HEK293 (cell line): Measurements from ENCODE around the gene PAFAH1B2.

Experiments
- CTCF ChIA-PET: fragments of 350-600 bp; formaldehyde crosslinking; extraction: SDS; loops from one replicate; lab custom pipeline; 2021; ENCODE audit warnings: antibody characterized with exemption; lab: Yijun Ruan, JAX
- POLR2A ChIA-PET: fragments of 300-600 bp; formaldehyde crosslinking; extraction: SDS; loops from one replicate; lab custom pipeline; 2020; ENCODE audit warnings: antibody characterized with exemption, inconsistent platforms; lab: Yijun Ruan, JAX
- H3K27ac ChIP-seq: fragments of 200-500 bp; sonication (Bioruptor generic); 2 replicates; pipeline ENCODE4 v1.5.1; 2014; ENCODE audit warnings: low read depth, low read length, control low read depth, inconsistent platforms; ENCODE audit errors: extremely low read depth
- H3K36me3 ChIP-seq, 2 experiments: fragments of 200-500 bp in 1 of 2; sonication (Bioruptor generic) in 1 of 2; 1 replicate in 1 of 2; 2 replicates in 1 of 2; pipeline ENCODE4 v1.5.1; 2014 to 2017; ENCODE audit warnings: inconsistent platforms in 2 of 2, low read length in 2 of 2; ENCODE audit not compliant: control insufficient read depth in 2 of 2, insufficient read depth in 1 of 2
- H3K4me1 ChIP-seq: fragments of 200-500 bp; sonication (Bioruptor generic); 2 replicates; pipeline ENCODE4 v1.5.1; 2014; ENCODE audit warnings: mild to moderate bottlenecking, low read length, inconsistent platforms; ENCODE audit not compliant: control insufficient read depth, insufficient read depth
- H3K4me3 ChIP-seq: 2 replicates; pipeline ENCODE4 v1.5.1; 2011; ENCODE audit warnings: low read depth, mild to moderate bottlenecking, control low read depth, low read length, moderate library complexity
- H3K9me3 ChIP-seq: fragments of 200-500 bp; sonication (Bioruptor generic); 2 replicates; pipeline ENCODE4 v1.5.1; 2014; ENCODE audit warnings: low read depth, low read length, inconsistent platforms; ENCODE audit not compliant: control insufficient read depth, insufficient read depth
- FEZF1 ChIP-seq: fragments of 450-650 bp; formaldehyde crosslinking; IDR thresholded peaks from 2 replicates; pipeline ENCODE4 v1.5.1; 2016; ENCODE audit warnings: missing biosample characterization, missing genetic modification characterization
- GFI1B ChIP-seq: fragments of 450-650 bp; formaldehyde crosslinking; IDR thresholded peaks from 2 replicates; pipeline ENCODE4 v1.5.1; 2016; ENCODE audit warnings: missing biosample characterization, missing genetic modification characterization
- HOXD13 ChIP-seq: sonication (generic); formaldehyde crosslinking; IDR thresholded peaks from 2 replicates; pipeline ENCODE4 v1.8.0; 2022; ENCODE audit warnings: missing genetic modification reagents, borderline replicate concordance
- OVOL3 ChIP-seq: fragments of 450-650 bp; formaldehyde crosslinking; IDR thresholded peaks from 2 replicates; pipeline ENCODE4 v1.5.1; 2016; ENCODE audit warnings: missing biosample characterization, missing genetic modification characterization
- PRDM1 ChIP-seq: fragments of 450-650 bp; formaldehyde crosslinking; IDR thresholded peaks from 2 replicates; pipeline ENCODE4; 2016; ENCODE audit warnings: missing biosample characterization, missing genetic modification characterization
- TRIM28 ChIP-seq: IDR thresholded peaks from 2 replicates; pipeline ENCODE4 v1.6.1; 2011; ENCODE audit warnings: low read length, control low read depth, borderline replicate concordance
- ZEB2 ChIP-seq: fragments of 450-650 bp; formaldehyde crosslinking; IDR thresholded peaks from 2 replicates; pipeline ENCODE4 v1.5.1; 2016; ENCODE audit warnings: missing biosample characterization, missing genetic modification characterization
- ZFP3 ChIP-seq: fragments of 450-650 bp; formaldehyde crosslinking; IDR thresholded peaks from 2 replicates; pipeline ENCODE4 v1.5.1; 2016; ENCODE audit warnings: low read depth, missing biosample characterization, missing genetic modification characterization
- ZFP37 ChIP-seq: fragments of 450-650 bp; formaldehyde crosslinking; IDR thresholded peaks from 2 replicates; pipeline ENCODE4 v1.5.1; 2016; ENCODE audit warnings: missing biosample characterization, missing genetic modification characterization
- ZNF121 ChIP-seq: fragments of 450-650 bp; formaldehyde crosslinking; IDR thresholded peaks from 2 replicates; pipeline ENCODE4 v1.5.1; 2016; ENCODE audit warnings: missing biosample characterization, missing genetic modification characterization
- ZNF223 ChIP-seq: fragments of 450-650 bp; formaldehyde crosslinking; IDR thresholded peaks from 2 replicates; pipeline ENCODE4 v1.5.1; 2016; ENCODE audit warnings: missing biosample characterization, missing genetic modification characterization
- ZNF23 ChIP-seq: fragments of 450-650 bp; formaldehyde crosslinking; IDR thresholded peaks from 2 replicates; pipeline ENCODE4 v1.5.1; 2016; ENCODE audit warnings: missing biosample characterization, missing genetic modification characterization, borderline replicate concordance
- ZNF292 ChIP-seq: fragments of 450-650 bp; formaldehyde crosslinking; IDR thresholded peaks from 2 replicates; pipeline ENCODE4 v1.5.1; 2016; ENCODE audit warnings: low read depth, missing biosample characterization, missing genetic modification characterization, borderline replicate concordance
- ZNF335 ChIP-seq: fragments of 450-650 bp; formaldehyde crosslinking; conservative IDR thresholded peaks from 2 replicates; pipeline ENCODE4 v1.5.1; 2016; ENCODE audit warnings: missing biosample characterization, missing genetic modification characterization
- ZNF518A ChIP-seq: fragments of 450-650 bp; formaldehyde crosslinking; conservative IDR thresholded peaks from 2 replicates; pipeline ENCODE4 v1.5.1; 2016; ENCODE audit warnings: low read depth, missing biosample characterization, missing genetic modification characterization
- ZNF529 ChIP-seq: fragments of 450-650 bp; formaldehyde crosslinking; IDR thresholded peaks from 2 replicates; pipeline ENCODE4 v1.5.1; 2017; ENCODE audit warnings: missing genetic modification characterization, missing biosample characterization; ENCODE audit not compliant: insufficient replicate concordance
- ZNF600 ChIP-seq: fragments of 450-650 bp; formaldehyde crosslinking; IDR thresholded peaks from 2 replicates; pipeline ENCODE4 v1.5.1; 2016; ENCODE audit warnings: missing biosample characterization, missing genetic modification characterization
- ZNF791 ChIP-seq: fragments of 450-650 bp; formaldehyde crosslinking; IDR thresholded peaks from 2 replicates; pipeline ENCODE4 v1.5.1; 2016; ENCODE audit warnings: missing biosample characterization, missing genetic modification characterization
- TF ChIP-seq, protein P1 (sequence below): fragments of 450-650 bp; IDR thresholded peaks from 2 replicates; pipeline ENCODE4 v1.5.1; 2018; ENCODE audit warnings: missing biosample characterization, missing genetic modification characterization
- TF ChIP-seq, protein P2 (sequence below): fragments of 450-650 bp; formaldehyde crosslinking; IDR thresholded peaks from 2 replicates; pipeline ENCODE4 v1.5.1; 2016; ENCODE audit warnings: missing biosample characterization, missing genetic modification characterization, borderline replicate concordance

Gene PAFAH1B2

DNA sequence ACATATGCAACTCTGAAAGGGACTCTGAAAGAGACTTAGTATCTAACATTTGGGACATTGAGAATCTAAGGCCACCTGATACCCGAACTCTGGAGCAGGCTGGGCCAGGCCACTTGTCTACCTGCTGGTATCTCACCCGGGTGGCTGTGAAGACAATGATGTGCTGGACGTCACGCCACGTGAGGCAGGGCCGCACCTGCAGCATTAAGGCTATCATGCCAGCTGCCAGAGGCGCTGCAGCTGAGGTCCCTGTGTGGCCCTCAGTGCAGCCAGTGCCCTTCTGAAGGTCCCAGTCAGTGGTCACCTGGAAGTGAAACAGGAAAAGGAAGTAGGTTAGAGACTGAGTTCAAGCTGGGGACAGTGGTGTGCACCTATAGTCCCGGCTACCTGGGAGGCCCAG is 75.4 kb downstream of the PAFAH1B2 start:
- CTCF ChIA-PET = interaction anchor here (0.9 to 4.0 kb wide), 4 partner anchors 7 to 69 kb away, joined by 3 to 39 read pairs (median 6); no protein-coding TSS in a partner anchor

More for the DNA sequence above, 75.4 kb downstream of the PAFAH1B2 start:
- Histone ChIP-seq H3K27ac (no peak overlapping the region), H3K4me3 (no peak overlapping the region), H3K36me3 (peaks cover 0 to 84% of the 10 kb centered on the region in 2 experiments; a peak in 1 of 3 replicates)
- TF ChIP-seq, protein P1, sequence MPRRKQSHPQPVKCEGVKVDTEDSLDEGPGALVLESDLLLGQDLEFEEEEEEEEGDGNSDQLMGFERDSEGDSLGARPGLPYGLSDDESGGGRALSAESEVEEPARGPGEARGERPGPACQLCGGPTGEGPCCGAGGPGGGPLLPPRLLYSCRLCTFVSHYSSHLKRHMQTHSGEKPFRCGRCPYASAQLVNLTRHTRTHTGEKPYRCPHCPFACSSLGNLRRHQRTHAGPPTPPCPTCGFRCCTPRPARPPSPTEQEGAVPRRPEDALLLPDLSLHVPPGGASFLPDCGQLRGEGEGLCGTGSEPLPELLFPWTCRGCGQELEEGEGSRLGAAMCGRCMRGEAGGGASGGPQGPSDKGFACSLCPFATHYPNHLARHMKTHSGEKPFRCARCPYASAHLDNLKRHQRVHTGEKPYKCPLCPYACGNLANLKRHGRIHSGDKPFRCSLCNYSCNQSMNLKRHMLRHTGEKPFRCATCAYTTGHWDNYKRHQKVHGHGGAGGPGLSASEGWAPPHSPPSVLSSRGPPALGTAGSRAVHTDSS (tag by site-specific recombination) = no peak
- TF ChIP-seq PRDM1 (tag by site-specific recombination) = no peak
- TF ChIP-seq ZNF518A (tag by site-specific recombination) = no peak
- no peak for TF ChIP-seq ZFP3
- TF ChIP-seq HOXD13 (CRISPR knock-in tag) = no peak
- no peak for TF ChIP-seq ZNF121
- no peak for TF ChIP-seq ZNF292
- TF ChIP-seq OVOL3 (tag by site-specific recombination) = no peak
- TF ChIP-seq GFI1B (tag by site-specific recombination) = no peak
- no peak for TF ChIP-seq ZNF529
- TF ChIP-seq ZNF791 (tag by site-specific recombination) = no peak
- TF ChIP-seq, protein P2, sequence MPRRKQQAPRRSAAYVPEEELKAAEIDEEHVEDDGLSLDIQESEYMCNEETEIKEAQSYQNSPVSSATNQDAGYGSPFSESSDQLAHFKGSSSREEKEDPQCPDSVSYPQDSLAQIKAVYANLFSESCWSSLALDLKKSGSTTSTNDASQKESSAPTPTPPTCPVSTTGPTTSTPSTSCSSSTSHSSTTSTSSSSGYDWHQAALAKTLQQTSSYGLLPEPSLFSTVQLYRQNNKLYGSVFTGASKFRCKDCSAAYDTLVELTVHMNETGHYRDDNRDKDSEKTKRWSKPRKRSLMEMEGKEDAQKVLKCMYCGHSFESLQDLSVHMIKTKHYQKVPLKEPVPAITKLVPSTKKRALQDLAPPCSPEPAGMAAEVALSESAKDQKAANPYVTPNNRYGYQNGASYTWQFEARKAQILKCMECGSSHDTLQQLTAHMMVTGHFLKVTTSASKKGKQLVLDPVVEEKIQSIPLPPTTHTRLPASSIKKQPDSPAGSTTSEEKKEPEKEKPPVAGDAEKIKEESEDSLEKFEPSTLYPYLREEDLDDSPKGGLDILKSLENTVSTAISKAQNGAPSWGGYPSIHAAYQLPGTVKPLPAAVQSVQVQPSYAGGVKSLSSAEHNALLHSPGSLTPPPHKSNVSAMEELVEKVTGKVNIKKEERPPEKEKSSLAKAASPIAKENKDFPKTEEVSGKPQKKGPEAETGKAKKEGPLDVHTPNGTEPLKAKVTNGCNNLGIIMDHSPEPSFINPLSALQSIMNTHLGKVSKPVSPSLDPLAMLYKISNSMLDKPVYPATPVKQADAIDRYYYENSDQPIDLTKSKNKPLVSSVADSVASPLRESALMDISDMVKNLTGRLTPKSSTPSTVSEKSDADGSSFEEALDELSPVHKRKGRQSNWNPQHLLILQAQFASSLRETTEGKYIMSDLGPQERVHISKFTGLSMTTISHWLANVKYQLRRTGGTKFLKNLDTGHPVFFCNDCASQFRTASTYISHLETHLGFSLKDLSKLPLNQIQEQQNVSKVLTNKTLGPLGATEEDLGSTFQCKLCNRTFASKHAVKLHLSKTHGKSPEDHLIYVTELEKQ (tag by site-specific recombination) = no peak
- no peak for TF ChIP-seq TRIM28
- no peak for TF ChIP-seq ZFP37 (tag by site-specific recombination)
- TF ChIP-seq ZNF223 (tag by site-specific recombination) = no peak
- no peak for TF ChIP-seq ZNF23 (tag by site-specific recombination)
- no peak for TF ChIP-seq ZNF335 (tag by site-specific recombination)
- no peak for TF ChIP-seq ZEB2 (tag by site-specific recombination)
- no peak for TF ChIP-seq ZNF600 (tag by site-specific recombination)
- no peak for TF ChIP-seq FEZF1 (tag by site-specific recombination)
- TF ChIP-seq, all 188 proteins: peak for 0
- H3K9me3 ChIP-seq = no peaks in the 10 kb centered on the region
- POLR2A ChIA-PET = interaction anchor here (0.9 to 1.3 kb wide), 2 partner anchors 17 to 41 kb away, joined by 3 read pairs; partner anchors contain the start of gene SIDT2
- H3K4me1 ChIP-seq = peaks cover 3% of the 10 kb centered on the region; the same call in 1 of the 2 replicates
